HepG2 (cell line): Measurements from ENCODE around the gene GLI3. TPM values are rescaled to one million over a fixed set of nuclear protein-coding genes. Genes with fewer than 3 reads are reported as not detected.
A peak's percentile ranks its signal among the peaks of the same experiment; 100 is the strongest.

Experiments used
- HIVEP1 ChIP-seq: sonication (generic); formaldehyde crosslinking; IDR thresholded peaks from 2 replicates; pipeline ENCODE4 v1.4.0; 2020; ENCODE audit warnings: mild to moderate bottlenecking, missing genetic modification reagents
- MAFF ChIP-seq: IDR thresholded peaks from 2 replicates; pipeline ENCODE4 v1.6.1; 2011; ENCODE audit warnings: low read depth, low read length, improper control_type of control experiment
- REL ChIP-seq: sonication (generic); formaldehyde crosslinking; conservative IDR thresholded peaks from 2 replicates; pipeline ENCODE4 v1.8.0; 2022; ENCODE audit warnings: mild to moderate bottlenecking, missing genetic modification reagents, moderate library complexity
- TBX3 ChIP-seq: fragments of 450-650 bp; IDR thresholded peaks from 2 replicates; pipeline ENCODE4 v1.6.1; 2017; ENCODE audit warnings: antibody characterized with exemption, mild to moderate bottlenecking, inconsistent platforms, borderline replicate concordance
- ZKSCAN8 ChIP-seq: IDR thresholded peaks from 2 replicates; pipeline ENCODE4 v1.6.1; 2016; ENCODE audit warnings: borderline replicate concordance, missing genetic modification reagents, missing compliant biosample characterization
- ZNF10 ChIP-seq: sonication (generic); formaldehyde crosslinking; IDR thresholded peaks from 2 replicates; pipeline ENCODE4 v1.4.0; 2020; ENCODE audit warnings: mild to moderate bottlenecking, low read depth, missing genetic modification reagents, borderline replicate concordance
- ZNF605 ChIP-seq: sonication (generic); formaldehyde crosslinking; IDR thresholded peaks from 2 replicates; pipeline ENCODE4 v1.8.0; 2022; ENCODE audit warnings: mild to moderate bottlenecking, missing genetic modification reagents
- ZNF629 ChIP-seq: sonication (generic); formaldehyde crosslinking; conservative IDR thresholded peaks from 2 replicates; pipeline ENCODE4 v1.5.0; 2020; ENCODE audit warnings: missing genetic modification reagents
- polyA plus RNA-seq, 8 experiments: library from polyadenylated mRNA; depleted of rRNA in 3 of 8; stranded (reverse) in 7 of 8; unstranded in 1 of 8; fragments of >200 nt; fragmentation: Illumina TruSeq in 4 of 8; extraction: Trizol in 4 of 8; gene quantifications; 2 replicates each; pipeline versions ENCODE4 v1.2.1 to v1.2.3, GENCODE V29; 2011 to 2016; ENCODE audit warnings: low read depth in 4 of 8, missing spikeins in 1 of 8, mixed read lengths in 1 of 8; ENCODE audit not compliant: insufficient read depth in 1 of 8
- total RNA-seq, 5 experiments: library from RNA; depleted of rRNA; stranded (reverse); fragments of >200 nt; fragmentation: Illumina TruSeq; extraction: Trizol; gene quantifications; 2 replicates each; pipeline ENCODE4 v1.2.3, GENCODE V29; 2016; ENCODE audit warnings: low read depth in 1 of 5
- TF ChIP-seq, protein P1 (sequence below): sonication (generic); formaldehyde crosslinking; IDR thresholded peaks from 2 replicates; pipeline ENCODE4 v1.4.0; 2020; ENCODE audit warnings: missing genetic modification reagents
- TF ChIP-seq, protein P2 (sequence below): sonication (generic); formaldehyde crosslinking; IDR thresholded peaks from 2 replicates; pipeline ENCODE4 v1.9.0; 2021; ENCODE audit warnings: mild to moderate bottlenecking, missing genetic modification reagents
- TF ChIP-seq, protein P3 (sequence below): sonication (generic); formaldehyde crosslinking; IDR thresholded peaks from 2 replicates; pipeline ENCODE4 v1.5.1; 2020; ENCODE audit warnings: mild to moderate bottlenecking, moderate library complexity, missing genetic modification reagents
- TF ChIP-seq, protein P4 (sequence below): sonication (generic); formaldehyde crosslinking; IDR thresholded peaks from 2 replicates; pipeline ENCODE4 v1.5.0; 2020; ENCODE audit warnings: missing genetic modification reagents
- TF ChIP-seq, protein P5 (sequence below): sonication (generic); formaldehyde crosslinking; IDR thresholded peaks from 2 replicates; pipeline ENCODE4 v1.4.0; 2020; ENCODE audit warnings: mild to moderate bottlenecking, missing genetic modification reagents
- TF ChIP-seq, protein P6 (sequence below): sonication (generic); formaldehyde crosslinking; IDR thresholded peaks from 2 replicates; pipeline ENCODE4 v1.9.0; 2021; ENCODE audit warnings: missing genetic modification reagents, mild to moderate bottlenecking, borderline replicate concordance
- TF ChIP-seq, protein P7 (sequence below): sonication (generic); formaldehyde crosslinking; IDR thresholded peaks from 2 replicates; pipeline ENCODE4 v1.4.0; 2020; ENCODE audit warnings: missing genetic modification reagents, low read depth, mild to moderate bottlenecking, borderline replicate concordance

The GLI3 gene
- total and polyA plus RNA-seq, 2 of the 13 experiments (the other 11 are each of a cell fraction or from before 2014, with no cell fraction given): not detected

DNA sequence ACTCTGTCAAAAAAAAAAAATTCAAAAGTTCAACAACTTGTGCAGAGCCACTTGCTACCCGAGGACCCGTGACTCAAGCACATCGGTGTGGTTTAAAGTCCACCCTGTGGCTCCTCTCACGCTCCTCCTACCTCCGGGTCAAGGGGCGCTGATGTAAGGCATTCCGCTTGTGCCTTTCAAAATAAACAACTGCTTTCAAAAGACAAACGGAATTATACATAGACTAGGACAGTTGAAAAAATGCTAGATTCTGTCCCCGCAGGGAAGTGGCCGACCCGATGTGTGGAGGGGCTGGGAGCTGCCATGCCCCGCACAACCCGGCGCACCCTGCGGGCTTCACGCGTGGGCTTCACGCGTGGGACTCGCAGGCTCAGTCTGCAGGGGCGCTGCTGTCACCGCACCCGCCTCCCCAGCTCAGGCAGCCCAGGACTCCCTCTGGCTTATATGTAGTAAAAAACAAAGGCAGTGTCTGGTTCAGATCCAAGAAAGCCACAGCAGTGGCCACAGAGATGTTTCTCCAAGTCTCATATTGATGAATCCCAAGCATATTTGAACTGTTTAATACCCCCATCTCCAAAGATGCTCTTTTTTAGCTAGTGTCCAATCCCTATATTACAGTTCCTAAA is 294.4 kb downstream of the GLI3 start (continued):
- TF ChIP-seq, protein P1, sequence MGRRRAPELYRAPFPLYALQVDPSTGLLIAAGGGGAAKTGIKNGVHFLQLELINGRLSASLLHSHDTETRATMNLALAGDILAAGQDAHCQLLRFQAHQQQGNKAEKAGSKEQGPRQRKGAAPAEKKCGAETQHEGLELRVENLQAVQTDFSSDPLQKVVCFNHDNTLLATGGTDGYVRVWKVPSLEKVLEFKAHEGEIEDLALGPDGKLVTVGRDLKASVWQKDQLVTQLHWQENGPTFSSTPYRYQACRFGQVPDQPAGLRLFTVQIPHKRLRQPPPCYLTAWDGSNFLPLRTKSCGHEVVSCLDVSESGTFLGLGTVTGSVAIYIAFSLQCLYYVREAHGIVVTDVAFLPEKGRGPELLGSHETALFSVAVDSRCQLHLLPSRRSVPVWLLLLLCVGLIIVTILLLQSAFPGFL: no peak
- TF ChIP-seq REL (CRISPR knock-in tag) (no peak), HIVEP1 (CRISPR knock-in tag) (no peak), ZKSCAN8 (CRISPR knock-in tag) (no peak), ZNF605 (CRISPR knock-in tag) (peak; percentile 62; the same call in 1 of the 2 replicates), MAFF (peak; percentile 33), TBX3 (no peak), ZNF629 (no peak), ZNF10 (CRISPR knock-in tag) (no peak)
- TF ChIP-seq, protein P2, sequence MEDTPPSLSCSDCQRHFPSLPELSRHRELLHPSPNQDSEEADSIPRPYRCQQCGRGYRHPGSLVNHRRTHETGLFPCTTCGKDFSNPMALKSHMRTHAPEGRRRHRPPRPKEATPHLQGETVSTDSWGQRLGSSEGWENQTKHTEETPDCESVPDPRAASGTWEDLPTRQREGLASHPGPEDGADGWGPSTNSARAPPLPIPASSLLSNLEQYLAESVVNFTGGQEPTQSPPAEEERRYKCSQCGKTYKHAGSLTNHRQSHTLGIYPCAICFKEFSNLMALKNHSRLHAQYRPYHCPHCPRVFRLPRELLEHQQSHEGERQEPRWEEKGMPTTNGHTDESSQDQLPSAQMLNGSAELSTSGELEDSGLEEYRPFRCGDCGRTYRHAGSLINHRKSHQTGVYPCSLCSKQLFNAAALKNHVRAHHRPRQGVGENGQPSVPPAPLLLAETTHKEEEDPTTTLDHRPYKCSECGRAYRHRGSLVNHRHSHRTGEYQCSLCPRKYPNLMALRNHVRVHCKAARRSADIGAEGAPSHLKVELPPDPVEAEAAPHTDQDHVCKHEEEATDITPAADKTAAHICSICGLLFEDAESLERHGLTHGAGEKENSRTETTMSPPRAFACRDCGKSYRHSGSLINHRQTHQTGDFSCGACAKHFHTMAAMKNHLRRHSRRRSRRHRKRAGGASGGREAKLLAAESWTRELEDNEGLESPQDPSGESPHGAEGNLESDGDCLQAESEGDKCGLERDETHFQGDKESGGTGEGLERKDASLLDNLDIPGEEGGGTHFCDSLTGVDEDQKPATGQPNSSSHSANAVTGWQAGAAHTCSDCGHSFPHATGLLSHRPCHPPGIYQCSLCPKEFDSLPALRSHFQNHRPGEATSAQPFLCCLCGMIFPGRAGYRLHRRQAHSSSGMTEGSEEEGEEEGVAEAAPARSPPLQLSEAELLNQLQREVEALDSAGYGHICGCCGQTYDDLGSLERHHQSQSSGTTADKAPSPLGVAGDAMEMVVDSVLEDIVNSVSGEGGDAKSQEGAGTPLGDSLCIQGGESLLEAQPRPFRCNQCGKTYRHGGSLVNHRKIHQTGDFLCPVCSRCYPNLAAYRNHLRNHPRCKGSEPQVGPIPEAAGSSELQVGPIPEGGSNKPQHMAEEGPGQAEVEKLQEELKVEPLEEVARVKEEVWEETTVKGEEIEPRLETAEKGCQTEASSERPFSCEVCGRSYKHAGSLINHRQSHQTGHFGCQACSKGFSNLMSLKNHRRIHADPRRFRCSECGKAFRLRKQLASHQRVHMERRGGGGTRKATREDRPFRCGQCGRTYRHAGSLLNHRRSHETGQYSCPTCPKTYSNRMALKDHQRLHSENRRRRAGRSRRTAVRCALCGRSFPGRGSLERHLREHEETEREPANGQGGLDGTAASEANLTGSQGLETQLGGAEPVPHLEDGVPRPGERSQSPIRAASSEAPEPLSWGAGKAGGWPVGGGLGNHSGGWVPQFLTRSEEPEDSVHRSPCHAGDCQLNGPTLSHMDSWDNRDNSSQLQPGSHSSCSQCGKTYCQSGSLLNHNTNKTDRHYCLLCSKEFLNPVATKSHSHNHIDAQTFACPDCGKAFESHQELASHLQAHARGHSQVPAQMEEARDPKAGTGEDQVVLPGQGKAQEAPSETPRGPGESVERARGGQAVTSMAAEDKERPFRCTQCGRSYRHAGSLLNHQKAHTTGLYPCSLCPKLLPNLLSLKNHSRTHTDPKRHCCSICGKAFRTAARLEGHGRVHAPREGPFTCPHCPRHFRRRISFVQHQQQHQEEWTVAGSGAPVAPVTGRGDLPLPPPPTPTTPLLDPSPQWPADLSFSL (CRISPR knock-in tag): no peak
- TF ChIP-seq, protein P3, sequence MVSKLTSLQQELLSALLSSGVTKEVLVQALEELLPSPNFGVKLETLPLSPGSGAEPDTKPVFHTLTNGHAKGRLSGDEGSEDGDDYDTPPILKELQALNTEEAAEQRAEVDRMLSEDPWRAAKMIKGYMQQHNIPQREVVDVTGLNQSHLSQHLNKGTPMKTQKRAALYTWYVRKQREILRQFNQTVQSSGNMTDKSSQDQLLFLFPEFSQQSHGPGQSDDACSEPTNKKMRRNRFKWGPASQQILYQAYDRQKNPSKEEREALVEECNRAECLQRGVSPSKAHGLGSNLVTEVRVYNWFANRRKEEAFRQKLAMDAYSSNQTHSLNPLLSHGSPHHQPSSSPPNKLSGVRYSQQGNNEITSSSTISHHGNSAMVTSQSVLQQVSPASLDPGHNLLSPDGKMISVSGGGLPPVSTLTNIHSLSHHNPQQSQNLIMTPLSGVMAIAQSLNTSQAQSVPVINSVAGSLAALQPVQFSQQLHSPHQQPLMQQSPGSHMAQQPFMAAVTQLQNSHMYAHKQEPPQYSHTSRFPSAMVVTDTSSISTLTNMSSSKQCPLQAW: peak; percentile 73
- TF ChIP-seq, protein P4, sequence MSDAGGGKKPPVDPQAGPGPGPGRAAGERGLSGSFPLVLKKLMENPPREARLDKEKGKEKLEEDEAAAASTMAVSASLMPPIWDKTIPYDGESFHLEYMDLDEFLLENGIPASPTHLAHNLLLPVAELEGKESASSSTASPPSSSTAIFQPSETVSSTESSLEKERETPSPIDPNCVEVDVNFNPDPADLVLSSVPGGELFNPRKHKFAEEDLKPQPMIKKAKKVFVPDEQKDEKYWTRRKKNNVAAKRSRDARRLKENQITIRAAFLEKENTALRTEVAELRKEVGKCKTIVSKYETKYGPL (CRISPR knock-in tag): no peak
- TF ChIP-seq, protein P5, sequence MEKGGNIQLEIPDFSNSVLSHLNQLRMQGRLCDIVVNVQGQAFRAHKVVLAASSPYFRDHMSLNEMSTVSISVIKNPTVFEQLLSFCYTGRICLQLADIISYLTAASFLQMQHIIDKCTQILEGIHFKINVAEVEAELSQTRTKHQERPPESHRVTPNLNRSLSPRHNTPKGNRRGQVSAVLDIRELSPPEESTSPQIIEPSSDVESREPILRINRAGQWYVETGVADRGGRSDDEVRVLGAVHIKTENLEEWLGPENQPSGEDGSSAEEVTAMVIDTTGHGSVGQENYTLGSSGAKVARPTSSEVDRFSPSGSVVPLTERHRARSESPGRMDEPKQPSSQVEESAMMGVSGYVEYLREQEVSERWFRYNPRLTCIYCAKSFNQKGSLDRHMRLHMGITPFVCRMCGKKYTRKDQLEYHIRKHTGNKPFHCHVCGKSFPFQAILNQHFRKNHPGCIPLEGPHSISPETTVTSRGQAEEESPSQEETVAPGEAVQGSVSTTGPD (CRISPR knock-in tag): no peak
- TF ChIP-seq, protein P6, sequence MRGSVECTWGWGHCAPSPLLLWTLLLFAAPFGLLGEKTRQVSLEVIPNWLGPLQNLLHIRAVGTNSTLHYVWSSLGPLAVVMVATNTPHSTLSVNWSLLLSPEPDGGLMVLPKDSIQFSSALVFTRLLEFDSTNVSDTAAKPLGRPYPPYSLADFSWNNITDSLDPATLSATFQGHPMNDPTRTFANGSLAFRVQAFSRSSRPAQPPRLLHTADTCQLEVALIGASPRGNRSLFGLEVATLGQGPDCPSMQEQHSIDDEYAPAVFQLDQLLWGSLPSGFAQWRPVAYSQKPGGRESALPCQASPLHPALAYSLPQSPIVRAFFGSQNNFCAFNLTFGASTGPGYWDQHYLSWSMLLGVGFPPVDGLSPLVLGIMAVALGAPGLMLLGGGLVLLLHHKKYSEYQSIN (CRISPR knock-in tag): no peak
- TF ChIP-seq, protein P7, sequence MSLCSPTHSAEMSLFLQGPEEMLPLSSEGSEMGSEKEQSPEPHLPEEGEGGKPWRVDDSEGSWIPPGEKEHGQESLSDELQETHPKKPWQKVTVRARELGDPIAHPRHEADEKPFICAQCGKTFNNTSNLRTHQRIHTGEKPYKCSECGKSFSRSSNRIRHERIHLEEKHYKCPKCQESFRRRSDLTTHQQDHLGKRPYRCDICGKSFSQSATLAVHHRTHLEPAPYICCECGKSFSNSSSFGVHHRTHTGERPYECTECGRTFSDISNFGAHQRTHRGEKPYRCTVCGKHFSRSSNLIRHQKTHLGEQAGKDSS (CRISPR knock-in tag): no peak
